H1 (cell line): ENCODE results near the gene TBC1D16. TPM values are rescaled to one million over a fixed set of nuclear protein-coding genes. Genes with fewer than 3 reads are reported as not detected.
A peak's percentile ranks its signal among the peaks of the same experiment; 100 is the strongest.

Source experiments
- CTCF ChIA-PET: fragments of 300-600 bp; sonication (Branson Sonifier 250); formaldehyde crosslinking; loops from one replicate; lab custom pipeline; 2021; ENCODE audit not compliant: partially characterized antibody; lab: Charles Lee
- POLR2A ChIA-PET: fragments of 300-600 bp; sonication (Branson Sonifier 250); formaldehyde crosslinking; loops from one replicate; lab custom pipeline; 2021; ENCODE audit warnings: inconsistent platforms; ENCODE audit not compliant: partially characterized antibody; lab: Charles Lee
- DNase-seq, 2 experiments: peaks; one replicate each; pipeline versions ENCODE4 v3.0.0 to v3.0.0-alpha.2; 2010 to 2022; ENCODE audit warnings: low spot score in 2 of 2, low read depth in 1 of 2, mixed read lengths in 1 of 2
- FAIRE-seq: peaks from 2 replicates; lab custom pipeline; 2011; peaks lifted over from hg19 to GRCh38; lab: Jason Lieb, UNC
- H2AFZ ChIP-seq: 2 replicates; pipeline ENCODE4 v1.8.1; 2012; ENCODE audit warnings: low read length, inconsistent platforms
- H2AK5ac ChIP-seq: 2 replicates; pipeline ENCODE4 v1.6.1; 2013; ENCODE audit warnings: low read depth, low read length
- H2BK120ac ChIP-seq: replicated peaks from 2 replicates; pipeline ENCODE3; 2013; ENCODE audit warnings: low read depth, low read length, inconsistent platforms
- H2BK12ac ChIP-seq: 2 replicates; pipeline ENCODE4 v1.6.1; 2013; ENCODE audit warnings: low read depth, low read length
- H2BK15ac ChIP-seq: 2 replicates; pipeline ENCODE4 v1.6.1; 2013; ENCODE audit warnings: low read length
- H2BK20ac ChIP-seq: 2 replicates; pipeline ENCODE4 v1.6.1; 2013; ENCODE audit warnings: low read length
- H2BK5ac ChIP-seq: 2 replicates; pipeline ENCODE4 v1.6.1; 2013; ENCODE audit warnings: low read depth, low read length
- H3K14ac ChIP-seq: 2 replicates; pipeline ENCODE4 v1.6.1; 2013; ENCODE audit warnings: inconsistent platforms; ENCODE audit not compliant: insufficient read length
- H3K18ac ChIP-seq: 2 replicates; pipeline ENCODE4 v1.6.1; 2013; ENCODE audit warnings: low read length; ENCODE audit errors: extremely low read depth
- H3K23ac ChIP-seq: 2 replicates; pipeline ENCODE4 v1.6.1; 2013; ENCODE audit warnings: inconsistent platforms; ENCODE audit not compliant: insufficient read length
- H3K23me2 ChIP-seq: 2 replicates; pipeline ENCODE4 v1.6.1; 2013; ENCODE audit warnings: low read depth, low read length
- H3K27ac ChIP-seq: 2 replicates; pipeline ENCODE4 v1.6.1; 2011; ENCODE audit warnings: low read depth, low read length, inconsistent platforms
- H3K27me3 ChIP-seq, 4 experiments: replicated peaks in 1 of 4; 1 replicate in 1 of 4; 2 replicates in 3 of 4; pipeline versions ENCODE4 v1.6.1 to v1.8.1; 2011 to 2013; ENCODE audit warnings: low read length in 3 of 4, mild to moderate bottlenecking in 3 of 4, inconsistent platforms in 2 of 4, mixed read lengths in 2 of 4, moderate library complexity in 1 of 4; ENCODE audit not compliant: control insufficient read depth in 3 of 4, insufficient read depth in 3 of 4; ENCODE audit errors: extremely low read depth in 1 of 4
- H3K36me3 ChIP-seq, 4 experiments: 2 replicates each; pipeline versions ENCODE4 v1.6.1 to v1.8.1; 2011 to 2013; ENCODE audit warnings: mild to moderate bottlenecking in 4 of 4, low read length in 3 of 4, moderate library complexity in 2 of 4, control low read depth in 1 of 4, inconsistent platforms in 1 of 4; ENCODE audit not compliant: insufficient read depth in 4 of 4, control insufficient read depth in 2 of 4
- H3K4ac ChIP-seq: replicated peaks from 2 replicates; pipeline ENCODE3; 2013; ENCODE audit warnings: low read length, low read depth, mixed read lengths, inconsistent platforms; ENCODE audit not compliant: insufficient read length
- H3K4me1 ChIP-seq, 4 experiments: replicated peaks in 1 of 4; 1 replicate in 1 of 4; 2 replicates in 3 of 4; pipeline versions ENCODE4 v1.6.1 to v1.8.1; 2011 to 2013; ENCODE audit warnings: low read length in 3 of 4, inconsistent platforms in 2 of 4, mixed read lengths in 1 of 4; ENCODE audit not compliant: insufficient read depth in 4 of 4, control insufficient read depth in 3 of 4
- H3K4me2 ChIP-seq, 2 experiments: 2 replicates each; pipeline versions ENCODE4 v1.6.1 to v1.8.1; 2011 to 2013; ENCODE audit warnings: low read depth in 2 of 2, low read length in 2 of 2, control low read depth in 1 of 2, inconsistent platforms in 1 of 2, mild to moderate bottlenecking in 1 of 2; ENCODE audit not compliant: insufficient read depth in 1 of 2
- H3K4me3 ChIP-seq, 4 experiments: fragments of 200-600, 300-600 bp in 1 of 4; sonication (generic), shearing (Covaris generic), sonication (Bioruptor Twin) in 1 of 4; 2 replicates each; pipeline versions ENCODE4 v1.5.1 to v1.8.1; 2011 to 2016; ENCODE audit warnings: low read length in 4 of 4, low read depth in 3 of 4, control low read depth in 2 of 4, inconsistent platforms in 2 of 4, mild to moderate bottlenecking in 2 of 4, mixed read lengths in 1 of 4, moderate library complexity in 1 of 4; ENCODE audit not compliant: insufficient read depth in 2 of 4; ENCODE audit errors: extremely low read depth in 1 of 4
- H3K56ac ChIP-seq: replicated peaks from 2 replicates; pipeline ENCODE3; 2013; ENCODE audit warnings: low read depth, mild to moderate bottlenecking, mixed read lengths, low read length, inconsistent platforms; ENCODE audit not compliant: insufficient read length
- H3K79me1 ChIP-seq: 2 replicates; pipeline ENCODE4 v1.6.1; 2013; ENCODE audit warnings: low read depth, low read length, control low read depth
- H3K79me2 ChIP-seq, 2 experiments: 2 replicates each; pipeline versions ENCODE4 v1.6.1 to v1.8.1; 2012 to 2013; ENCODE audit warnings: low read length in 2 of 2, mild to moderate bottlenecking in 2 of 2, inconsistent platforms in 1 of 2; ENCODE audit not compliant: insufficient read depth in 2 of 2, control insufficient read depth in 1 of 2
- H3K9ac ChIP-seq, 4 experiments: replicated peaks in 1 of 4; 1 replicate in 1 of 4; 2 replicates in 3 of 4; pipeline versions ENCODE4 v1.6.1 to v1.8.1; 2011 to 2013; ENCODE audit warnings: low read depth in 3 of 4, low read length in 3 of 4, control low read depth in 2 of 4, mild to moderate bottlenecking in 2 of 4, moderate library complexity in 2 of 4, inconsistent platforms in 1 of 4; ENCODE audit errors: extremely low read depth in 1 of 4
- H3K9me3 ChIP-seq, 2 experiments: 2 replicates each; pipeline versions ENCODE4 v1.6.1 to v1.8.1; 2012 to 2013; ENCODE audit warnings: mild to moderate bottlenecking in 2 of 2, moderate library complexity in 2 of 2, control low read depth in 1 of 2, inconsistent platforms in 1 of 2, low read depth in 1 of 2, low read length in 1 of 2, mixed read lengths in 1 of 2; ENCODE audit not compliant: insufficient read depth in 2 of 2
- H4K20me1 ChIP-seq, 2 experiments: replicated peaks in 1 of 2; 2 replicates each; pipeline versions ENCODE3 to v1.8.1; 2011 to 2013; ENCODE audit warnings: inconsistent platforms in 2 of 2, low read length in 2 of 2, mild to moderate bottlenecking in 1 of 2; ENCODE audit not compliant: insufficient read depth in 2 of 2, control insufficient read depth in 1 of 2
- H4K5ac ChIP-seq: 2 replicates; pipeline ENCODE4 v1.6.1; 2013; ENCODE audit warnings: low read length, low read depth, mixed read lengths, inconsistent platforms; ENCODE audit not compliant: insufficient read length
- H4K8ac ChIP-seq: 2 replicates; pipeline ENCODE4 v1.8.0; 2013; ENCODE audit warnings: mild to moderate bottlenecking, moderate library complexity, low read length, inconsistent platforms; ENCODE audit not compliant: insufficient read depth; ENCODE audit errors: extremely low read depth
- H4K91ac ChIP-seq: replicated peaks from 2 replicates; pipeline ENCODE3; 2013; ENCODE audit warnings: low read length, mixed read lengths, inconsistent platforms; ENCODE audit not compliant: insufficient read length
- POLR2A ChIP-seq, 2 experiments: IDR thresholded peaks; 1 replicate in 1 of 2; 2 replicates in 1 of 2; pipeline ENCODE4 v1.6.1; 2011; ENCODE audit warnings: low read depth in 2 of 2, low read length in 2 of 2, mild to moderate bottlenecking in 2 of 2; ENCODE audit errors: control extremely low read depth in 1 of 2
- WGBS, 2 experiments: shearing (Covaris generic) in 1 of 2; methylation state at CpG; one replicate each; pipeline versions ENCODE4 v1.1.6 to v1.1.7; 2013 to 2015; ENCODE audit warnings: low lambda C conversion rate in 2 of 2, mixed read lengths in 2 of 2, inconsistent platforms in 1 of 2, low coverage in 1 of 2, missing lambda C conversion rate in 1 of 2; ENCODE audit not compliant: insufficient replicate concordance in 2 of 2, insufficient coverage in 1 of 2, insufficient read length in 1 of 2; ENCODE audit errors: extremely low coverage in 1 of 2, missing lambda C conversion rate in 1 of 2; 5-methylcytosine and 5-hydroxymethylcytosine counted together
- polyA plus RNA-seq, 7 experiments: library from polyadenylated mRNA; depleted of rRNA in 3 of 7; stranded (reverse) in 5 of 7; unstranded in 2 of 7; fragments of >200 nt in 5 of 7; fragments of 200-250 nt in 2 of 7; gene quantifications; 1 replicate in 5 of 7; 2 replicates in 1 of 7; 4 replicates in 1 of 7; pipeline versions ENCODE4 v1.2.1 to v1.2.3, GENCODE V29; 2011 to 2013; ENCODE audit warnings: missing spikeins in 2 of 7, mixed read lengths in 2 of 7
- total RNA-seq: library from RNA; stranded (reverse); fragmentation: NEBNext Ultra II Directional; extraction: Animal tissue kit (Norgen Biotek cat#: 25700); gene quantifications from 2 replicates; pipeline ENCODE4 v1.2.1, GENCODE V29; 2021
- TF ChIP-seq, protein P1 (sequence below): IDR thresholded peaks from 2 replicates; pipeline ENCODE4 v1.6.1; 2012; ENCODE audit warnings: low read length, inconsistent platforms

The TBC1D16 gene
- total and polyA plus RNA-seq, 2 of the 8 experiments (the other 6 are each of a cell fraction or from before 2014, with no cell fraction given) = 21.1 to 109 TPM

DNA sequence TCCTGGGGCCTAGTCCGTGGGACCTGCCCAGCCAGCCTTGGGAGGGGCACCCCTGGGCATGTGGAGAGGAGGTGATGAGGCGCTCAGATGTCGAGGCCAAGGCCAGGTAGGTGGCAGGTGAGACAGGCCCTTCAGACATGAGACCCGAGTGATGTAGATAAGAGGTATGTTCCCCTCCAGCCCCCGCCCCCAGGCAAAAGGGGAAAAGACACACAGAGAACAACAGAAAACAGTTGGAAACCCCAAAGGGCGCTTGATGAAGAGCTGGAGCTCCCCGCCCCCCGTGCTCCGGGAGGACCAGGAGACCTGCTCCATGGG is 101.1 kb downstream of the TBC1D16 start:
- Histone ChIP-seq H3K56ac (no peak overlapping the region), H3K14ac (no peak overlapping the region), H3K4me3 (no peak overlapping the region), H3K18ac (no peak overlapping the region; the same call in 1 of the 2 replicates), H4K20me1 (peaks cover 3 to 9% of the 10 kb centered on the region in 2 experiments), H2BK120ac (no peak overlapping the region), H2BK20ac (no peak overlapping the region), H3K4me2 (no peak overlapping the region), H3K9ac (no peak overlapping the region), H3K9me3 (no peaks in the 10 kb centered on the region), H3K79me2 (no peaks in the 10 kb centered on the region), H2AFZ (no peak overlapping the region), H3K23ac (no peak overlapping the region), H2BK12ac (0 out of 2 replicates have a peak overlapping the region, but pooled peaks have one; percentile 75), H3K27me3 (no peaks in the 10 kb centered on the region), H3K36me3 (peaks cover under 1 to 4% (median 2%) of the 10 kb centered on the region in 4 experiments; a peak in 5 of 8 replicates), H3K27ac (no peak overlapping the region), H2AK5ac (peak overlapping the region; percentile 79; the same call in 1 of the 2 replicates), H4K91ac (peak overlapping the region; percentile 51), H3K4me1 (peaks cover 3 to 42% (median 27%) of the 10 kb centered on the region in 4 experiments), H2BK15ac (0 out of 2 replicates have a peak overlapping the region, but pooled peaks have one; percentile 61), H4K8ac (no peak overlapping the region), H3K79me1 (no peaks in the 10 kb centered on the region), H2BK5ac (peak overlapping the region; percentile 60; the same call in 1 of the 2 replicates), H4K5ac (no peak overlapping the region), H3K23me2 (peaks cover 4% of the 10 kb centered on the region; the same call in 1 of the 2 replicates), H3K4ac (no peak overlapping the region)
- TF ChIP-seq POLR2A (IDR thresholded peaks at IDR 0.05; ENCODE audit: control extremely low read depth in 1 of 2, low read depth in 2 of 2, low read length in 2 of 2) = peak in 1 of 2 experiments; percentile 13; a peak in 1 of 3 replicates
- TF ChIP-seq, protein P1, sequence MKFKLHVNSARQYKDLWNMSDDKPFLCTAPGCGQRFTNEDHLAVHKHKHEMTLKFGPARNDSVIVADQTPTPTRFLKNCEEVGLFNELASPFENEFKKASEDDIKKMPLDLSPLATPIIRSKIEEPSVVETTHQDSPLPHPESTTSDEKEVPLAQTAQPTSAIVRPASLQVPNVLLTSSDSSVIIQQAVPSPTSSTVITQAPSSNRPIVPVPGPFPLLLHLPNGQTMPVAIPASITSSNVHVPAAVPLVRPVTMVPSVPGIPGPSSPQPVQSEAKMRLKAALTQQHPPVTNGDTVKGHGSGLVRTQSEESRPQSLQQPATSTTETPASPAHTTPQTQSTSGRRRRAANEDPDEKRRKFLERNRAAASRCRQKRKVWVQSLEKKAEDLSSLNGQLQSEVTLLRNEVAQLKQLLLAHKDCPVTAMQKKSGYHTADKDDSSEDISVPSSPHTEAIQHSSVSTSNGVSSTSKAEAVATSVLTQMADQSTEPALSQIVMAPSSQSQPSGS = no peak
- POLR2A ChIA-PET = interaction anchor here (0.7 to 11.0 kb wide), 7 partner anchors 17 to 155 kb away, joined by 3 to 152 read pairs (median 6); partner anchors contain the start of gene CBX4
- DNase-seq (no peak), FAIRE-seq (no peak)
- CTCF ChIA-PET = interaction anchor here (0.9 to 4.8 kb wide), 9 partner anchors 11 to 101 kb away, joined by 3 to 25 read pairs (median 3); no protein-coding TSS in a partner anchor
- WGBS, 2 experiments = 74% methylated on average over 6 of the region's 9 CpGs; no CpG with 5 or more reads in 1 of the 2 experiments
